Mesangial cell (primary cell): ENCODE results near the gene ZPR1. TPM values are rescaled to one million over a fixed set of nuclear protein-coding genes. Genes with fewer than 3 reads are reported as not detected.

ENCODE experiments used
- total RNA-seq: library from RNA; depleted of rRNA; stranded (reverse); fragments of >200 nt; gene quantifications from 2 replicates; pipeline ENCODE4 v1.2.3, GENCODE V29; 2015

ZPR1 gene, protein sequence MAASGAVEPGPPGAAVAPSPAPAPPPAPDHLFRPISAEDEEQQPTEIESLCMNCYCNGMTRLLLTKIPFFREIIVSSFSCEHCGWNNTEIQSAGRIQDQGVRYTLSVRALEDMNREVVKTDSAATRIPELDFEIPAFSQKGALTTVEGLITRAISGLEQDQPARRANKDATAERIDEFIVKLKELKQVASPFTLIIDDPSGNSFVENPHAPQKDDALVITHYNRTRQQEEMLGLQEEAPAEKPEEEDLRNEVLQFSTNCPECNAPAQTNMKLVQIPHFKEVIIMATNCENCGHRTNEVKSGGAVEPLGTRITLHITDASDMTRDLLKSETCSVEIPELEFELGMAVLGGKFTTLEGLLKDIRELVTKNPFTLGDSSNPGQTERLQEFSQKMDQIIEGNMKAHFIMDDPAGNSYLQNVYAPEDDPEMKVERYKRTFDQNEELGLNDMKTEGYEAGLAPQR
- total RNA-seq: 20.0 and 27.4 TPM in 2 replicates

DNA sequence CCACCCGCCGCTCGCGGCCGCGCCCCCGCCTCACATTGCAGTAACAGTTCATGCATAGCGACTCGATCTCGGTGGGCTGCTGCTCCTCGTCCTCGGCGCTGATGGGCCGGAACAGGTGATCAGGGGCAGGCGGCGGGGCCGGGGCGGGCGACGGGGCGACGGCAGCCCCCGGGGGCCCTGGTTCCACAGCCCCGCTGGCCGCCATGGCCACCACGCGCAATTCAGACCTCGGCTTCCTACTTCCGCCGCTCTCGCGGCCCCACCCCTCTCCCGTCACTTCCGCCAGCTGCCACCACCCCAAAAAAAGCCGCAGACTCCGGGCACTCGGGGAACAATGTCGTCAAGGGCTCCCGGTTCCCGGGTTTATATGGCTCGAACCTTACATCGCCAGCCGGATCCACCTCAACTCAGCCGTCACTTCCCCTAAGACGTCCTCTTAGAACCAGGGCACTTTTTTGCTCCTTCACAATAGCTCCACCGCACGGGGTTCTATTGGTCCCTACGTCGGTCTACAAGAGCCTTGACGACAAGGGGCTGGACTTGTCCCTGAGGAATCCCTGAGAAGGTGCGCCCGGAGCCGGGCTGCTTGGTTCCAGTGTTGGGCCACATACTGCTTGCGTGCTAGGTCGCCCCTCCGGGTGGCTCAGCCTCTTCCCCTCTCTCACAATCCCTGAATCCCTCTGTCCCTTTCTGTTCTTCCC lies at the start of gene ZPR1:
Gene ZPR1 (minus strand): TSS at position 238 of the 701 bp plus-strand sequence. CDS start 33 bp downstream, at position 205.

DNA sequence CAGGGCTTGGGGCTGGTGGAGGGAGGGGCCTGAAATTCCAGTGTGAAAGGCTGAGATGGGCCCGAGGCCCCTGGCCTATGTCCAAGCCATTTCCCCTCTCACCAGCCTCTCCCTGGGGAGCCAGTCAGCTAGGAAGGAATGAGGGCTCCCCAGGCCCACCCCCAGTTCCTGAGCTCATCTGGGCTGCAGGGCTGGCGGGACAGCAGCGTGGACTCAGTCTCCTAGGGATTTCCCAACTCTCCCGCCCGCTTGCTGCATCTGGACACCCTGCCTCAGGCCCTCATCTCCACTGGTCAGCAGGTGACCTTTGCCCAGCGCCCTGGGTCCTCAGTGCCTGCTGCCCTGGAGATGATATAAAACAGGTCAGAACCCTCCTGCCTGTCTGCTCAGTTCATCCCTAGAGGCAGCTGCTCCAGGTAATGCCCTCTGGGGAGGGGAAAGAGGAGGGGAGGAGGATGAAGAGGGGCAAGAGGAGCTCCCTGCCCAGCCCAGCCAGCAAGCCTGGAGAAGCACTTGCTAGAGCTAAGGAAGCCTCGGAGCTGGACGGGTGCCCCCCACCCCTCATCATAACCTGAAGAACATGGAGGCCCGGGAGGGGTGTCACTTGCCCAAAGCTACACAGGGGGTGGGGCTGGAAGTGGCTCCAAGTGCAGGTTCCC lies 41.8 kb upstream of the ZPR1 start, which contains the start of gene APOC3:
Gene APOC3 (plus strand): TSS at position 383 of the 659 bp plus-strand sequence. CDS start 676 bp downstream, outside the sequence.

DNA sequence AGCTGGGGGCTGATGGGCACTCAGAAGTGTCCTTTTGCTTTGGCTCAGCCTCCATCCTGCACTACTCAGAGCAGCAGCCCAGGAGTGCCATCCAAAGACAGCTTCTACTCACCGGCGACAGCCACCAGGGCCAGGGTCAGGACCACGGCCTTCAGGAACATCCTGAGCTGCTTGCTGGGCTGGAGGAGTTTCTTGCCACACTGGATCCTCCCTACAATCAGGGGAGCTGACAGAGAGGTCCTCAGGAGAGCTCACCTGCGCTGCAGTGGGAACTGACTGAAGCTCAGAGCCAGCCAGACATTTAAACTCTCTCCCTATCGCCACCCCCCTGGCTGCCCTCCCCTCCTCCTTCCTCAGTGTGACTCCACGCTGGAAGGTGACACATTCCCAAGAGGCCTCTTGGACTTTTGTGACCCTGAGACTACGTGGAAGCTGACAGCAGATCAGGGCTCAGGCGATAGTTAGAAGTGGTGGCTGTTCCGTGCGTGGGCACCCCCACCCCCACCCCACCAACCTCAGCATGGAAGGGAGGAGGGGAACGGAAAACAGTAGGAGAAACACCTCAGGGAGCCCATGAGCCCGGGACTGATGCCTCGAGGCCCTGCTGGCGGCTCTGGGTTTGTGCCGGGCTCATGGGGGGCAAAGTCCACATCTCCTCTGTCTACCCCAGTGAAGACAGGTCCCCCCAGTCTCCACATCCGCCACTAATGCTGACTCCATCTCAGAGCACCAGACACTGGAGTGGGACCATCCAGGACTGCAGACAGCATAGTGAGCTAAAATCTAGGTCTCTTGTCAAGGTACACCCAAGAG lies 35.4 kb upstream of the ZPR1 start, which contains the start of gene APOA4:
Gene APOA4 (minus strand): TSS at position 274 of the 813 bp plus-strand sequence. CDS start 113 bp downstream, at position 161.

DNA sequence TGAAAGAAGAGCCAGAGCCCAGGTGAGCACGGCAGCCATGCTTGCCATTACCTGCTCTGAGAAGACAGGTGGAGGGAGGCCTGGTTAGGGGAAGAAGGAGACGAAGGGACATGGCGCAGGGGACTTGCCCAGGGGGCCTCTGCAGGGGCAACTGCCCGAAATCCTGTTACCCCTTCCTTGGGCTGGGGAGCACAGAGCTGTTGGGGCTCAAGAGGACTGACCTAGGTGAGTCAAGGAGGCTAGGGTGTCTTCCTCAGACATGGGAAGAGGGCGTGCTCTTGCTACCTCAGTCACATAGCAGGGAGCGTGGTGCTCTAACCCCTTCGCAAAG lies 4.0 kb upstream of the ZPR1 start, which contains the start of gene APOA5:
Gene APOA5 (minus strand): TSS at position 67 of the 331 bp plus-strand sequence. CDS start 19 bp downstream, at position 48.

DNA sequence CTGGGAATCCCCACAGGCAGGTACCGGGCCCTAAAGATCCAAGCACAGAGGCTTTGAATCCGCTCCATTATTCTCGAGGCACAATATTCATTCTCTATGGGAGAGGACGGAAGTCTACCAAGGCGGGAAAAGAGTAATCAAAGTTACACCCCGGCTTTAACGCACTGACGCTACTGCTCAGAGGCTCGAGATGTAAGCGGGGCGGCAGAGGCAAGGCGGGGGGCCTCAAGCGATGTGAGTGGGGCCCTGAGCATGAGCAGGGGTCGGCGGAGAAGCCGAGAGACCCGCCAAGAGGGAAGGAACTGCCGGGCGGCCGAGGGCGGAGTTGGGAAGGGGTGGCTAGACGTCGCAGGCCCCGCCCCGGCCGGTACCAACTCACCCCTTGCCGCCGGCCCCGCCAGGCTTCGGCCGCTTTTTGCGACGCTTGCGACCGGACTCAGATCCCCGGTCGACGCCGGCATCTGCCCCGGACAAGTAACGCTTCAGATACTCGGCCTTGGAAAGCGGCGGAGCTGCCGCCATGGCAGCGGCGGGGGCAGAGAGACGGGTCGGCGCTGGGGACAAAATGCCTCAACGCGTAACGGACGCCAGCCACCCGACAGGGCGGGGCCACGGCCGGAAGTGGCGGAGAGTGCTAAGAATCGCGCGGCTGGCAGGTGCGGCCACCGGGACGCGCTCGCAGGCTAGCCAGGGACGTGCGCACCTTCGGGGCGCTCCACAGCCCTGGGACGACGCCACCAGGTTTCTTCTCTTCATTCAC lies 15.2 kb downstream of the ZPR1 start, which contains the start of gene BUD13:
Gene BUD13 (minus strand): TSS at position 545 of the 760 bp plus-strand sequence. CDS start 23 bp downstream, at position 522.

Other genes with a start within 250 kb of the ZPR1 start
- gene BUD13, start 15.0 kb downstream of the ZPR1 start, total RNA-seq: 7.1 and 13.2 TPM in 2 replicates
- not detected in 2 replicates for gene APOA5, start 3.9 kb upstream of the ZPR1 start, total RNA-seq
- not detected in 2 replicates for gene APOA4, start 35.3 kb upstream of the ZPR1 start, total RNA-seq
- not detected in 2 replicates for gene APOC3, start 41.9 kb upstream of the ZPR1 start, total RNA-seq
- gene APOA1, start 49.6 kb upstream of the ZPR1 start, total RNA-seq: 0.25 TPM in 1 of 2 replicates, not detected in the other